H1 (cell line): ENCODE measurements around the gene PDZD4. TPM values are rescaled to one million over a fixed set of nuclear protein-coding genes. Genes with fewer than 3 reads are reported as not detected.

ENCODE experiments used
- BACH1 ChIP-seq: IDR thresholded peaks from 2 replicates; pipeline ENCODE4 v1.6.1; 2012; ENCODE audit warnings: low read length, improper control_type of control experiment
- CHD2 ChIP-seq: IDR thresholded peaks from 2 replicates; pipeline ENCODE4 v1.6.1; 2012; ENCODE audit warnings: low read length, improper control_type of control experiment
- CHD7 ChIP-seq: fragments of 300-600 bp; sonication (generic); IDR thresholded peaks from 2 replicates; pipeline ENCODE4 v1.7.1; 2012; ENCODE audit warnings: low read length, moderate library complexity, mild to moderate bottlenecking, inconsistent platforms; ENCODE audit not compliant: insufficient replicate concordance
- GABPA ChIP-seq: IDR thresholded peaks from 2 replicates; pipeline ENCODE4 v1.6.1; 2011; ENCODE audit warnings: mild to moderate bottlenecking, low read length, moderate library complexity, borderline replicate concordance; ENCODE audit not compliant: insufficient read depth
- HDAC6 ChIP-seq: IDR thresholded peaks from one replicate; pipeline ENCODE4 v1.7.1; 2012; ENCODE audit warnings: low read depth, mild to moderate bottlenecking, inconsistent platforms, low read length, moderate library complexity
- RFX5 ChIP-seq: IDR thresholded peaks from 2 replicates; pipeline ENCODE4 v1.6.1; 2011; ENCODE audit warnings: low read depth, low read length, improper control_type of control experiment, borderline replicate concordance
- RNF2 ChIP-seq: fragments of 200-900, 300-1000 bp; sonication (generic); IDR thresholded peaks from 2 replicates; pipeline ENCODE4 v1.7.1; 2016; ENCODE audit warnings: borderline replicate concordance, low read depth, mild to moderate bottlenecking, antibody characterized with exemption, low read length; ENCODE audit not compliant: poor library complexity, severe bottlenecking; ENCODE audit errors: missing control alignments
- SAP30 ChIP-seq: fragments of 300-600 bp; sonication (generic); IDR thresholded peaks from 2 replicates; pipeline ENCODE4 v1.7.1; 2012; ENCODE audit warnings: low read length, moderate library complexity, mild to moderate bottlenecking, inconsistent platforms; ENCODE audit not compliant: insufficient read depth, insufficient replicate concordance
- SP4 ChIP-seq: IDR thresholded peaks from 2 replicates; pipeline ENCODE4 v1.6.1; 2012; ENCODE audit warnings: low read length, inconsistent platforms
- SUZ12 ChIP-seq: fragments of 200-600 bp; sonication (generic); IDR thresholded peaks from 2 replicates; pipeline ENCODE4 v1.6.1; 2012; ENCODE audit warnings: mild to moderate bottlenecking, inconsistent platforms, low read length, moderate library complexity, mixed read lengths
- USF2 ChIP-seq: IDR thresholded peaks from 2 replicates; pipeline ENCODE4 v1.6.1; 2011; ENCODE audit warnings: low read length, improper control_type of control experiment
- polyA plus RNA-seq, 7 experiments: library from polyadenylated mRNA; depleted of rRNA in 3 of 7; stranded (reverse) in 5 of 7; unstranded in 2 of 7; fragments of >200 nt in 5 of 7; fragments of 200-250 nt in 2 of 7; gene quantifications; 1 replicate in 5 of 7; 2 replicates in 1 of 7; 4 replicates in 1 of 7; pipeline versions ENCODE4 v1.2.1 to v1.2.3, GENCODE V29; 2011 to 2013; ENCODE audit warnings: missing spikeins in 2 of 7, mixed read lengths in 2 of 7
- total RNA-seq: library from RNA; stranded (reverse); fragmentation: NEBNext Ultra II Directional; extraction: Animal tissue kit (Norgen Biotek cat#: 25700); gene quantifications from 2 replicates; pipeline ENCODE4 v1.2.1, GENCODE V29; 2021

Gene PDZD4
- total and polyA plus RNA-seq, 2 of the 8 experiments (the other 6 are each of a cell fraction or from before 2014, with no cell fraction given) = 45.8 to 169 TPM

GRCh38 chrX:153789654-153790053 lies 40.7 kb downstream of the PDZD4 start (continued):
- TF ChIP-seq CHD7 (no peak), BACH1 (no peak), GABPA (no peak), RFX5 (no peak), HDAC6 (no peak), USF2 (no peak), RNF2 (no peak), SAP30 (no peak), CHD2 (no peak), SUZ12 (no peak), SP4 (no peak)
